GM12865 (cell line): ENCODE data around the gene ADTRP.
A peak's percentile ranks its signal among the peaks of the same experiment; 100 is the strongest.

Source experiments
- DNase-seq: peaks from one replicate; pipeline ENCODE4 v3.0.0; 2010; ENCODE audit warnings: low read depth
- H3K4me3 ChIP-seq: 2 replicates; pipeline ENCODE4 v1.5.1; 2011; ENCODE audit warnings: mild to moderate bottlenecking, low read depth, low read length, control low read depth
- CTCF ChIP-seq: IDR thresholded peaks from 2 replicates; pipeline ENCODE4 v1.5.1; 2011; ENCODE audit warnings: low read length, control low read depth, low read depth, inconsistent platforms; ENCODE audit not compliant: insufficient read depth; ENCODE audit errors: missing control alignments

ADTRP gene

GRCh38 chr6:11750682-11751081, 27.9 kb downstream of the ADTRP start:
- TF ChIP-seq CTCF: no peak
- no peak for DNase-seq
- no peak overlapping the region for H3K4me3 ChIP-seq

GRCh38 chr6:11748591-11749210, 29.9 kb downstream of the ADTRP start:
- DNase-seq: no peak
- no peak overlapping the region for H3K4me3 ChIP-seq
- TF ChIP-seq CTCF: peak; percentile 4

- TF ChIP-seq CTCF: no peak
- no peak overlapping the region for H3K4me3 ChIP-seq
- no peak for DNase-seq
These were observed 31.6 kb downstream of the ADTRP start for GRCh38 chr6:11747021-11747420.

- TF ChIP-seq CTCF: no peak
- DNase-seq: peak; percentile 60
- H3K4me3 ChIP-seq: no peak overlapping the region
These were observed 33.9 kb downstream of the ADTRP start for GRCh38 chr6:11744753-11745152.

GRCh38 chr6:11744101-11744500, 34.5 kb downstream of the ADTRP start:
- no peak for DNase-seq
- no peak overlapping the region for H3K4me3 ChIP-seq
- TF ChIP-seq CTCF: no peak

GRCh38 chr6:11740875-11741274, 37.7 kb downstream of the ADTRP start:
- H3K4me3 ChIP-seq: no peak overlapping the region
- DNase-seq: no peak
- TF ChIP-seq CTCF: no peak

- H3K4me3 ChIP-seq: no peak overlapping the region
- no peak for DNase-seq
- TF ChIP-seq CTCF: no peak
These were observed 39.8 kb downstream of the ADTRP start for GRCh38 chr6:11738661-11739375.
